ENCODE data around the gene SLC35F6.
A peak's percentile ranks its signal among the peaks of the same experiment; 100 is the strongest.

SLC35F6 gene

GRCh38 chr2:26764078-26764887 is at the start of gene SLC35F6:
Gene SLC35F6, plus strand, starts transcription at chr2:26764284. Its CDS starts 66 bp downstream, at chr2:26764350.
- peak; percentile 80 for DNase-seq
- in situ Hi-C loops (cut with MboI; ENCODE audit: low pct_unique_long_range_greater_than_20kb, low sequenced_read_pairs) = no loop called here

- no peak for DNase-seq
- in situ Hi-C loops (cut with MboI; ENCODE audit: low pct_unique_long_range_greater_than_20kb, low sequenced_read_pairs) = no loop called here
Measured at GRCh38 chr2:26715528-26716270, 48.4 kb upstream of the SLC35F6 start.

GRCh38 chr2:26716340-26716739 is 47.7 kb upstream of the SLC35F6 start:
- in situ Hi-C loops (cut with MboI; ENCODE audit: low pct_unique_long_range_greater_than_20kb, low sequenced_read_pairs) = no loop called here
- no peak for DNase-seq

GRCh38 chr2:26716769-26717168 is 47.3 kb upstream of the SLC35F6 start:
- in situ Hi-C loops (cut with MboI; ENCODE audit: low pct_unique_long_range_greater_than_20kb, low sequenced_read_pairs) = no loop called here
- no peak for DNase-seq

GRCh38 chr2:26717362-26717761 is 46.7 kb upstream of the SLC35F6 start:
- DNase-seq = no peak
- in situ Hi-C loops (cut with MboI; ENCODE audit: low pct_unique_long_range_greater_than_20kb, low sequenced_read_pairs) = no loop called here

- in situ Hi-C loops (cut with MboI; ENCODE audit: low pct_unique_long_range_greater_than_20kb, low sequenced_read_pairs) = no loop called here
- DNase-seq = no peak
Measured at GRCh38 chr2:26718949-26719686, 45.0 kb upstream of the SLC35F6 start.

GRCh38 chr2:26720322-26721114 is 43.6 kb upstream of the SLC35F6 start:
- DNase-seq = no peak
- in situ Hi-C loops (cut with MboI; ENCODE audit: low pct_unique_long_range_greater_than_20kb, low sequenced_read_pairs) = no loop called here

- DNase-seq = no peak
- in situ Hi-C loops (cut with MboI; ENCODE audit: low pct_unique_long_range_greater_than_20kb, low sequenced_read_pairs) = no loop called here
Measured at GRCh38 chr2:26721115-26722032, 42.7 kb upstream of the SLC35F6 start.

- in situ Hi-C loops (cut with MboI; ENCODE audit: low pct_unique_long_range_greater_than_20kb, low sequenced_read_pairs) = no loop called here
Measured at GRCh38 chr2:26722328-26722727, 41.8 kb upstream of the SLC35F6 start.

GRCh38 chr2:26722911-26723310 is 41.2 kb upstream of the SLC35F6 start:
- in situ Hi-C loops (cut with MboI; ENCODE audit: low pct_unique_long_range_greater_than_20kb, low sequenced_read_pairs) = no loop called here
- no peak for DNase-seq

More at GRCh38 chr2:26722328-26722727, 41.8 kb upstream of the SLC35F6 start:
- no peak for DNase-seq

- in situ Hi-C loops (cut with MboI; ENCODE audit: low pct_unique_long_range_greater_than_20kb, low sequenced_read_pairs) = no loop called here
- no peak for DNase-seq
Measured at GRCh38 chr2:26723475-26723874, 40.6 kb upstream of the SLC35F6 start.

GRCh38 chr2:26723991-26724750 is 39.9 kb upstream of the SLC35F6 start:
- no peak for DNase-seq

GRCh38 chr2:26724784-26725520 is 39.1 kb upstream of the SLC35F6 start:
- in situ Hi-C loops (cut with MboI; ENCODE audit: low pct_unique_long_range_greater_than_20kb, low sequenced_read_pairs) = no loop called here
- no peak for DNase-seq

More at GRCh38 chr2:26723991-26724750, 39.9 kb upstream of the SLC35F6 start:
- in situ Hi-C loops (cut with MboI; ENCODE audit: low pct_unique_long_range_greater_than_20kb, low sequenced_read_pairs) = no loop called here

GRCh38 chr2:26725521-26725820 is 38.6 kb upstream of the SLC35F6 start:
- no peak for DNase-seq
- in situ Hi-C loops (cut with MboI; ENCODE audit: low pct_unique_long_range_greater_than_20kb, low sequenced_read_pairs) = no loop called here

GRCh38 chr2:26726228-26726627 is 37.9 kb upstream of the SLC35F6 start:
- in situ Hi-C loops (cut with MboI; ENCODE audit: low pct_unique_long_range_greater_than_20kb, low sequenced_read_pairs) = no loop called here
- no peak for DNase-seq

- DNase-seq = no peak
- in situ Hi-C loops (cut with MboI; ENCODE audit: low pct_unique_long_range_greater_than_20kb, low sequenced_read_pairs) = no loop called here
Measured at GRCh38 chr2:26727641-26728561, 36.2 kb upstream of the SLC35F6 start.

Data from KBM-7 (cell line).